ENCODE results near the gene TMEM8B.
"Not testable (repeated sequence)": the region's sequence is repeated elsewhere in the genome, so short reads cannot be mapped to it uniquely, and the experiment has no call there.

The TMEM8B gene

GRCh38 chr9:35869621-35870216, 40.7 kb downstream of the TMEM8B start:
- DNase-seq = no peak

GRCh38 chr9:35870351-35870923, 41.4 kb downstream of the TMEM8B start, which contains the start of gene OR13J1:
Gene OR13J1, minus strand, starts transcription at chr9:35870401. Its CDS starts 0 bp downstream, at chr9:35870401.
- DNase-seq = no peak

GRCh38 chr9:35871545-35871944, 42.5 kb downstream of the TMEM8B start:
- DNase-seq = no peak

GRCh38 chr9:35872505-35872904, 43.5 kb downstream of the TMEM8B start:
- DNase-seq = no peak

GRCh38 chr9:35882263-35882848, 53.3 kb downstream of the TMEM8B start:
- peak; percentile 20 for DNase-seq

- DNase-seq = no peak
Observed at GRCh38 chr9:35882996-35883395, 54.0 kb downstream of the TMEM8B start.

GRCh38 chr9:35884908-35885307, 55.9 kb downstream of the TMEM8B start:
- DNase-seq = not testable (repeated sequence)

- no peak for DNase-seq
Observed at GRCh38 chr9:35891646-35892045, 62.6 kb downstream of the TMEM8B start.

GRCh38 chr9:35892051-35892450, 63.0 kb downstream of the TMEM8B start:
- no peak for DNase-seq

GRCh38 chr9:35896570-35896969, 67.5 kb downstream of the TMEM8B start:
- DNase-seq = no peak

GRCh38 chr9:35897376-35898099, 68.5 kb downstream of the TMEM8B start:
- DNase-seq = not testable (repeated sequence)

- DNase-seq = no peak
Observed at GRCh38 chr9:35898337-35898736, 69.3 kb downstream of the TMEM8B start.

GRCh38 chr9:35899021-35899420, 70.0 kb downstream of the TMEM8B start:
- no peak for DNase-seq

GRCh38 chr9:35903049-35903448, 74.0 kb downstream of the TMEM8B start:
- peak; percentile 63 for DNase-seq

GRCh38 chr9:35904338-35904737, 75.3 kb downstream of the TMEM8B start:
- no peak for DNase-seq

- no peak for DNase-seq
Observed at GRCh38 chr9:35905051-35905781, 76.2 kb downstream of the TMEM8B start.

- DNase-seq = no peak
Observed at GRCh38 chr9:35905912-35906679, 77.1 kb downstream of the TMEM8B start, which contains the start of gene HRCT1. Gene HRCT1, plus strand, starts transcription at chr9:35906202. Its CDS starts 86 bp downstream, at chr9:35906288.

GRCh38 chr9:35906923-35907699, 78.1 kb downstream of the TMEM8B start:
- no peak for DNase-seq

GRCh38 chr9:35907711-35908503, 78.9 kb downstream of the TMEM8B start:
- DNase-seq = no peak

GRCh38 chr9:35908504-35909125, 79.6 kb downstream of the TMEM8B start:
- DNase-seq = no peak
